ENCODE measurements around the gene PTPRR.

The PTPRR gene

DNA sequence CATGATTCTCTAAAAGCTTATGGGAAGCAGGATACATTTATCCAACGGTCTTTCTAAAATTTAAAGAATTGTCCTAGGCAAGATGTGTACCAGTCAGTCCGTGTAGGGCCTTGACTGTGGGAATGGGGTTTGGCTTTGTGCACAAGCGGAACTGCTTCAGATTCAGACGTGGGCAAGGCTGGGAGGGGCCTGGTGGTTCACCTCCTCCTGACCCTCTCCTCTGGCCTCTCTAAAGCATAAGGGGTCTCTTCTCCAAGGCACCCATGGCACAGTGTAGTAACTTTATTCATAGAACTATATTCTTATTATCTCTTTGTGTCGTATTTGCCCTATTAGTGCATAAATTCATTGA lies 162.1 kb downstream of the PTPRR start:
- TF ChIP-seq EZH2phosphoT487 (IDR thresholded peaks at IDR 0.05; ENCODE audit: borderline replicate concordance, low read length) = no peak
- TF ChIP-seq CTCF (IDR thresholded peaks at IDR 0.05; ENCODE audit: low read depth, low read length, poor library complexity, severe bottlenecking) = no peak
- H3K27ac ChIP-seq (ENCODE audit: low read depth, low read length) = no peak overlapping the region
- H3K27me3 ChIP-seq (ENCODE audit: control insufficient read depth, low read length) = peaks cover 8% of the 10 kb centered on the region
- no peaks in the 10 kb centered on the region for H3K79me2 ChIP-seq (ENCODE audit: control insufficient read depth, low read length)
- H3K4me2 ChIP-seq (ENCODE audit: low read length) = no peak overlapping the region
- no peak overlapping the region for H3K4me3 ChIP-seq (ENCODE audit: low read length)
- no peaks in the 10 kb centered on the region for H3K4me1 ChIP-seq (ENCODE audit: control insufficient read depth, low read length)
- H3K9me2 ChIP-seq (replicated peaks; ENCODE audit: control insufficient read depth, low read length) = no peaks in the 10 kb centered on the region
- no peaks in the 10 kb centered on the region for H3K36me3 ChIP-seq (ENCODE audit: control insufficient read depth, low read length)
- H3F3A ChIP-seq (ENCODE audit: control insufficient read depth, insufficient read depth) = no peaks in the 10 kb centered on the region
- H4K20me1 ChIP-seq (ENCODE audit: control insufficient read depth, insufficient read depth, low read depth, low read length) = no peaks in the 10 kb centered on the region
- no peaks in the 10 kb centered on the region for H3K9me3 ChIP-seq (ENCODE audit: control insufficient read depth, insufficient read depth, low read length)

GRCh38 chr12:70757830-70758493 lies 162.6 kb downstream of the PTPRR start:
- H3K4me3 ChIP-seq (ENCODE audit: low read length) = no peak overlapping the region
- H3K36me3 ChIP-seq (ENCODE audit: control insufficient read depth, low read length) = no peaks in the 10 kb centered on the region
- H3K4me2 ChIP-seq (ENCODE audit: low read length) = no peak overlapping the region
- no peaks in the 10 kb centered on the region for H3K79me2 ChIP-seq (ENCODE audit: control insufficient read depth, low read length)
- H3K27ac ChIP-seq (ENCODE audit: low read depth, low read length) = no peak overlapping the region
- no peaks in the 10 kb centered on the region for H3F3A ChIP-seq (ENCODE audit: control insufficient read depth, insufficient read depth)
- TF ChIP-seq EZH2phosphoT487 (IDR thresholded peaks at IDR 0.05; ENCODE audit: borderline replicate concordance, low read length) (no peak), CTCF (IDR thresholded peaks at IDR 0.05; ENCODE audit: low read depth, low read length, poor library complexity, severe bottlenecking) (no peak)
- no peaks in the 10 kb centered on the region for H4K20me1 ChIP-seq (ENCODE audit: control insufficient read depth, insufficient read depth, low read depth, low read length)
- H3K9me3 ChIP-seq (ENCODE audit: control insufficient read depth, insufficient read depth, low read length) = no peaks in the 10 kb centered on the region
- H3K9me2 ChIP-seq (replicated peaks; ENCODE audit: control insufficient read depth, low read length) = no peaks in the 10 kb centered on the region
- peaks cover 8% of the 10 kb centered on the region for H3K27me3 ChIP-seq (ENCODE audit: control insufficient read depth, low read length)
- H3K4me1 ChIP-seq (ENCODE audit: control insufficient read depth, low read length) = no peaks in the 10 kb centered on the region

GRCh38 chr12:70756791-70757190 lies 163.7 kb downstream of the PTPRR start:
- Histone ChIP-seq H3K36me3 (ENCODE audit: control insufficient read depth, low read length) (no peaks in the 10 kb centered on the region), H3F3A (ENCODE audit: control insufficient read depth, insufficient read depth) (no peaks in the 10 kb centered on the region), H4K20me1 (ENCODE audit: control insufficient read depth, insufficient read depth, low read depth, low read length) (no peaks in the 10 kb centered on the region), H3K4me1 (ENCODE audit: control insufficient read depth, low read length) (no peaks in the 10 kb centered on the region), H3K79me2 (ENCODE audit: control insufficient read depth, low read length) (no peaks in the 10 kb centered on the region), H3K27me3 (ENCODE audit: control insufficient read depth, low read length) (peaks cover 14% of the 10 kb centered on the region), H3K4me3 (ENCODE audit: low read length) (no peak overlapping the region), H3K27ac (ENCODE audit: low read depth, low read length) (no peak overlapping the region), H3K9me2 (replicated peaks; ENCODE audit: control insufficient read depth, low read length) (no peaks in the 10 kb centered on the region), H3K4me2 (ENCODE audit: low read length) (no peak overlapping the region), H3K9me3 (ENCODE audit: control insufficient read depth, insufficient read depth, low read length) (no peaks in the 10 kb centered on the region)
- TF ChIP-seq EZH2phosphoT487 (IDR thresholded peaks at IDR 0.05; ENCODE audit: borderline replicate concordance, low read length) = no peak
- no peak for TF ChIP-seq CTCF (IDR thresholded peaks at IDR 0.05; ENCODE audit: low read depth, low read length, poor library complexity, severe bottlenecking)

Measured in DOHH2 (cell line).